Brain pericyte (primary cell): ENCODE data around the gene ATXN8OS.
"Not testable (repeated sequence)": the region's sequence is repeated elsewhere in the genome, so short reads cannot be mapped to it uniquely, and the experiment has no call there.

Experiments used
- DNase-seq: peaks from one replicate; pipeline ENCODE4 v3.0.0-alpha.2; 2012; ENCODE audit warnings: low read depth, low spot score

ATXN8OS gene

DNA sequence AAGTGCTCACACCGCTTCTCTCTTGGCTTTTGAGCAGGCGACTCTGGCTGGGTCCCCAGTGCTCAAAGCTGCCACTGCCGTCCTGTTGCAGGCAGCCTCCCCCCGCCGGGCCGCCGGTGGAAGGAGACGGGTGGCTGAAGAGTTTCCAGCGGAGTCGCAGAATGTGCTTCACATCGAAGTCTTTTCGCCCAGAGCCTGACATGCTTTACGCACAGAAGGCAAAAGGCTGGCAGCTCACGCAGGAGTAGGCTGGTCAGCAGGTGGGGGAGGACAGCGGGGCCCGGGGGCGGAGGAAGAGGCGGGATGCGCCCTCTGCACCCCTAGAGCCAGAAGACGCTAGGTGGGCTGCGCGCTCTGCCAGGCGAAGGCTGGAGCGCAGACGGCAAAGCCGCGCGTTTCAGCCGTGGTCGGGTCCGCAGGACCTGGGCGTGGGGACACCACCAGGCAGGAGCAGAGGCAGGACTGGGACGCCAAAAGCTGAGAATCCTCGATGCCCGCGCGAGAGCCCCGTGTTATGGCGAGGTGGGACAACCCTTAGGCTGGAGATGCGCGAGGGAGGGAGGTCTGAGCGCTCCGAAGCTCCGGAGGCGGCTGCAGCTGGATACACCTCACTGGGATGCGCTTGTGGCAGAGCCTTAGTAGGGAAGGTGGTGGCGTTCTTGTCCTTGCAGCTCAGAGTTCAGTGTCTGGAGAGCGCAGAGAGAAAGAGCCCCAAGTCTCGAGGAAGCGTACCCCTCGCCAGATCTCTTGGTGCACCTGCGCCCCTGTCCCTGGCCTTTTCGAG, at the start of gene ATXN8OS:
Gene ATXN8OS, plus strand, starts transcription at position 329 of the 784 bp plus-strand sequence.
- DNase-seq, result no peak

DNA sequence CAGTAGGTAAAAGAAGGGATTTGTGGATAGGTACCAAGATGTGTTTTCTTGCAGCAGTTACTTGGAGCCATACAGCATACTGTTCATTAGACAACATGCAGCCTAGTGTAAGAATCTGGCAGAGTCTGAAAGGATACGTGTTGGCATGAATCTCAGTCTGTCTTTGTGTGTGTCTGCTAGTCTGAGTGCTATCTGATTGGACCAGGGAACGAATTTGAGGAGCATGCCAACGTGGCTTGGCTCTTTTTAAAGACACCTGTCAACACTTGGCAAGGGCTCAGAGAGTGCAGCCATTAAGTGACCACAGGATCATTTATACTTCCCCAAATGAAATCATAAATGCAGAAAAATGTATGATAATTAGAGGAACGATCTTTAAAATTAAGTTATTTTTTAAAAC, 27.6 kb upstream of the ATXN8OS start:
- DNase-seq, result no peak

DNA sequence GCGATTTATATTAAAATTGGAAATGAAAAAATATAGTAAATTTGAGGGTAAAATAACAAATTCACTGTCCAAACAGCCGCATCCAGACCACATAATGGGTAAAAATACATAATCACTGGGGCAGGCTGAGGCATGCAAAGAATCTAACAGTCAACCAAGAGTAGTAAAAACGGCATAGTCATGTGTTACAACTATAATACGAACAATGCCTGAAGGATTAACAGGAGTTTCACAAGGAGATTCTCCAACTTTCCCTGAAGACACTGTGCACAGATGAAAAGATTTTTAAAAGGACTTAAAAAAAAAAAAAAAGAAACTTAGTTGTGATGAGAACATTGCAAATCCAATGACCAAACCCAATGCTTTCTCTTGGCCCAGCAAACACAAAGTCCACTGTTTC, 20.4 kb upstream of the ATXN8OS start:
- no peak for DNase-seq

DNA sequence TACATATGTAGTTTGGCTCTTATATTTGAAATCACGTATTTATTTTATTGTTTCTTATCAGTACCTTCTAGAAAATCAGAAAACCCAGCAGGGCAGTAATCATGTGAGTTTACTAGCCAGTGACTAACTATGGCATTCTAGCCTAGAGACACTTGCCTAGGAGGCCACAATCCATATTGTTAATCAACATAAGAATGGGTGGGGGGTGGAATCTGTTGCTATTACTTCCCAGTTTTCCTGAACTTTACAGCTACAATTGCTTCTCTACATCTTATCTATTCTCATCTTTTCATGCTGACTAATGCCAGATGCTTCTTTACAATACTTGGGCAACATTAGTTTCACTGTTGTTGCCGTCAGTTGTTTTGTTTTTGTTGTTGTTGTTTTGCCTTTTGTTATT, 18.7 kb upstream of the ATXN8OS start:
- no peak for DNase-seq

DNA sequence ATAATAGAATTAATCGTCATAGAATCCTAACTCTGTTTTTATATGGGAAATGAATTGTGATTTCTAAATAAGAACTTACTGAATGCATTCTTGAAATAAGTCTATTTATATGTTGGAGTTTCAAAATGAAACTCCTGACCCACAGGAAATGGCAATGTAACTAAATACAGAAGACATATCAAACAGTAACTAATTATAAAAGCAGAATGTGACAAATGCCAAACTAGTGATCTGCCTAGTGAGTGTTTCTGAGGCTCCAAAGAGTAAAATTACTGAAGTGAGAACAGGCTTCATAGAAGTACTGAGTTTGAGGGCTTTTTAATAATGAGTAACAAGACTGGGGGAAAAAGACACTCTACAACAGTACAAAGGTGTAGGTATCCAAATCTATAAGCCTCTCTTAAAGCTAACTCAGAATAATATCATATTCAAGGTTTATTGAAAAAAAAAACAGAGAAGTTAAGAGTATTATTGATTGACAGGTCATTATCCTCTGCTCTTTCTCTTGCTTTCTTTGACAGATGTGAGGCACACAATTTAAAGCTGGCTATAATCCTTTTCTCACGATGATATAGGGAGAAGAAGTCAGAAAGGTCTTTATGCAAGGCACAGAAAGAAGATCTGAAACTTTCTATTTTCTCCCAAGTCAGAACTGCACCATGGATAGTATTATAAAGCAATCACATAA, 17.4 kb upstream of the ATXN8OS start:
- no peak for DNase-seq

DNA sequence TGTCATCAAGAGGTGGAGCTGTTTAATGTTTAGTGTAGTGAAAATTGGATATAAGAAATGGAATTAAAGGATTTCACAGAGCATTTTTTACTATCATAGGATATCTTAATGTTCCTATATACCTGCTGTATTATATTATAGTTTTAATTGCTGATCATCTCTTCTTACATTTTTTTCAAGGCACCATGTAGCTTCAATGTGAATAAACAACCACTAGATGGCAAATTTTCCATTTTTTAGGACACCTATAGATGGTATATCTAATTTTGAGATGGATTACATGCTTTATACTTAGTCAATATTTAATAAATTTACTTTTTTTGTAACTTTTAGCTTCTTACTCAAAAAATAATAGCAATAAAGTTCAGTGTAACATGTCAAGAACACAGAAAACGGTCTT, 9.0 kb upstream of the ATXN8OS start:
- no peak for DNase-seq

DNA sequence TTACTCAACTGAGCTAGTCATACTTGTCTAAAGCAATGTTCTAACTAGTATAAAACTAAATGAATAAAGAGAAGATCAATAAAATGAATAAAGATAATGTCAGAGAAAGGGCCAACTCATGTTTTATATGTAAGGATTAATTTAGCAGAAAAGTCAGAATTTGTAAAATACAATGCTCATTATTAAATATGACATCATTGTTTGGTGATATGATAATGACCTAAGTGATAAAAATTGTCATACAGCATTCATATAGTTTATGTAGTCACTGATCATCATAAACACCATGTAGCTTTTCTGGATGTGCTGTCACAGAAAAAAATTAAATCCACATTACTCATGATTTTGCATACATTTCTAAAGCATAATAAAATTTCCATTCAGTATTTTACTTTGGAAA, 3.1 kb upstream of the ATXN8OS start:
- DNase-seq, result no peak

DNA sequence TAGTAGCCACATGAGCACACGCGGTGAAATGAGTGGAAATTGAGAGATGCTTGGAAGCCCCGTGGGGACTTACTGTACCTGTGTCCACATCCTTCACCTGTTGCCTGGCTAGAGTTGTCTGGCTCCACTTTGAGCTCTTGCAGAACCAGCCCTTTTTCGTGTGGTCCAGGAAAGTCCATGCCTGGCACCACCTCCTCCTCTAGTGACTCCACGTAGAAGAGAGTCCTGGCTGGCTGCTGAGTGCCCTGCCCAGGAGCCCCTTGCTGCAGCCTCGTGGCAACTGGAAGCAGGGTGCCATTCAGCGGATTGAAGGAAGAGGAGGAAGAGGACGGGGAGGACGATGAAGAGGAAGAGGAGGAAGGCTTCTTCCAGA, 515 bp upstream of the ATXN8OS start:
- DNase-seq, result no peak

DNA sequence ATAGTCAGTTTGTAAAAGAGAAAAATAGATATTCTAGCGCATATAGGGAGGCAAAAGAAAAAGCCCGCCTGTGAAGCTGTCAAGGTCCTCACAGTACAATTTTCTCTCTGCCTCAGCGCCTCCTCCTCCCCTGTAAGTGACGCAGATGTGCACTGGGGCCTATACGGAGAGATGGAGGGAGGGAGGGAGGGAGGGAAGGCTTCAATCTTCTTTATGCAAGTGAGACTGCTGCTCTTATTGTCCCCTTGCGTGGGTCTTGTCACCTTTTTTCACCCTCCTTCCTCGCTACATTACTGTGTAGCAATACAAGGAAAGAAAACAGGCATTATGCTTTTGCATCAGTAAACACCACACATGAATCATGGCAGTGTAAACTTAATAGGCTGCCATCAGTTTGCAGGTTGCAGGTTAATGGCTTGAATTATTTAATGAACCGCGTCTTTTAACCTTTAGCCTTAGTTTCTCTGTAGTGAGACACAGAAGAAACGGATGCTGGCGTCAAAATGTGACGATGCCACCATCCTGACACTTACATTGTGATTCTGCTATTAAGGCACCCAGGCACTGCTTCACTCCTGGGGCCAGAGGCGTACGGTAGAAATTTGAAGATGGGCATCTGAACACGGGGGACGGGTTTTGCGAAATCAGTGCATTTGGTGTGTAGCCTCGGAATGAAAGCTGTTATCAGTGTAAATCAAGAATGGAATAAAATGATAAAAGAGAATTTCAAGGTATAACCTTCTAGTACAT, 905 bp downstream of the ATXN8OS start, which contains the start of gene KLHL1:
Gene KLHL1, minus strand, starts transcription at position 97 of the 750 bp plus-strand sequence. CDS start 753 bp downstream, outside the sequence.
- DNase-seq, result no peak

DNA sequence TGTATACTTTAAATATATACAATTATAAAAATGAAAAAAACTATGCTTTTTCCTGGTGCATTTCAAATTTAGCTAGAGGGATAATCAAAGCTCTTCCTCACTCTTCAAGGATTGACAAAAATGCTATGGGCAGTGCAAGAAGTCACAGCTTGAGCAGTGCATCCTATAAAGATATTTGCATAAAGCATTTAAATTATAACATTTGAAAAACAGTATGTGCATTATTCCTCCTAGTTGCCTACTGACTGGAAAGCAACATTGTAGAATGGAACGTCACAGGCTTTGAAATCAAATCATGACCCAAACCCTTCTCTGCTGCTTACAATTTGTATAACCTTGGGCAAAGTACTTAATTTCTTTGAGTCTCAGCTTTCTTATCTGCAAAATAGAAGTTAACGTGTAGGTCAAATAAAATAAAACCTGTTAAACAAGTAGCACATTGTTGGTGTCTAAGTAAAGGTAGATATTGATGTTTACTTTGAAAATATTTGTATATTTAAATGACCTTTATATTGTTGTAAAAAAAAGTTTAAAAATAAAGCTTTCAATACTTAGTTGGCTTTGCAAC, 9.8 kb downstream of the ATXN8OS start:
- no peak for DNase-seq

DNA sequence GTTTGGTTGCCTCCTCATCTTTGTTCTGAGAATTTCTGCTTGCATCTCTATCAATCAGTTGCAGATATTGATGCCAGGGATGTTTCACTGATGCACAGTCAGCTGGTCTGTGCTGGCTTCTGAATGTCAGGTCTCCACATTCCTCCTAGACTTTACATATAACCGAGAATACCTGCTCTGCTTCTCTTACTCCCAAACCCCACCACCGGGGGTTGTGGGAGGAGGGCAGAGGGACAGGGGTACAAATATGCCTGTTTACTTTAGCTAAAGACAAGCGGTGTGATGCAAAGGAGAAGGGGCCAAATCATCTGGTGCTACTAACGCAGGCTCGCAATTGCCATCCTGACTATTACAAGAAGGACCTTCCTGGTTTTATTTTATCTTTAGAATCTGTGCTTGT, 18.1 kb downstream of the ATXN8OS start:
- no peak for DNase-seq

DNA sequence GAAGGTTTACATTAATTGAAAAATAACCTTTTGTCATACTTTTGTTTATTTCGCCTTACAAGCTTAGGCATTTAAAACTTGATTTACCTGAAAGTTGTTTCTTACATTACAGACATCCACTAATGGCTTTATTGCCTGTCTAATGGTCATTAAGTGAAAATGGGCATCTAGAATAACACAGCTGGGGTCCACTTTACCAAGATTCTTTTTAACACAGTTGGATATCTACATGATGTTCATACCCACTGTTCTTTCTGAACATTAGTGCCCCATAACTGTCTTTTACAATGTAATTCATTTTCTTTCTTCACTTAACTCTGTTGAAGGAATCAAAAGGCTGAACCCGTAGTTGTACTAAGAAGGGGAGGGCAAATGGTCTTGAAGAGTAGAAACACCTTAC, 20.5 kb downstream of the ATXN8OS start:
- no peak for DNase-seq

DNA sequence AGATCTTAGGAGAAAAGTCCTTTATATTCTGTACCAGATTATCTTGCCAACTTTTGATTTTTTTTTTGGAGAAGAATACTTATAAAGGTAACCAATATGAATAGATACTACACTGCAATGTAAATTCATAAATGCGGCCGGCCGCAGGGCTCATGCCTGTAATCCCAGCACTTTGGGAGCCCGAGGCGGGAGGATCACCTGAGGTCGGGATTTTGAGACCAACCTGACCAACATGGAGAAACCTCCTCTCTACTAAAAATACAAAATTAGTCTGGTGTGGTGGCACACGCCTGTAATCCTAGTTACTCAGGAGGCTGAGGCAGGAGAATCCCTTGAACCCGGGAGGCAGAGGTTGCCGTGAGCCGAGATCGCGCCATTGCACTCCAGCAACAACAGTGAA, 35.0 kb downstream of the ATXN8OS start:
- DNase-seq, result not testable (repeated sequence)

DNA sequence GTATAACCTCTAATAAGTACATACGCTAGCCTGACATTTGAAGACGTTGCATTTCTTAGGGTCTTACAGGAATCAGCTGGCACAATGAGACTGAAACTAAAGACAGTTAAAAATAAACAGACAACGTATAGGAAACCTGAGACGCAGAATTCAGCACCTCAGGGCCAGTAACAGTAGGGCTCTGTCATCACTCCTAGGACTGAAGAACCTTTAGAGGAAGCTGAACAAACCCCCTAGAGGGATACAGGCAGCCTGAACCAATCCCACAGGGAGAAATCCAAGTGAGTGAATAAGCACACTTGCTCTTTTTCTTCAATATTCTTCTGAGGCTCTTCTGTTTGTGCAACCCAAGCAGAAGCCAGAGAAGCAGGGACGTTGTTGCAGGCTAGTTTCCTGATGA, 54.5 kb downstream of the ATXN8OS start:
- DNase-seq, result no peak

DNA sequence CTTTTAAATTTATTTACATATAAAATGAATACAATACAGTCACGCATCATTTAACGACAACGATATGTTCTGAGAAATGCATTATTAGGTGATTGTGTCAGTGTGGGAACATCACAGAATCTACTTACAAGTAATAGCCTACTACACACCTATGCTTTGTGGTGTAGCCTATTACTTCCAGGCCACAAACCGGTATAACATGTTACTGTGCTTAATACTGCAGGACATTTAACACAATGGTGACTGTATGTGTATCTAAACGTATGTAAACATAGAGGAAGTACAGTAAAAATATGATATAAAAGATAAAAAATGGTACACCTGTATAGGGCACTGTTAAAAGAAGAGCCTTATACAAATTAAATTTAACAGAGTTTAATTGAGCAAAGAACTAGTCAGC, 63.1 kb downstream of the ATXN8OS start:
- DNase-seq, result no peak

DNA sequence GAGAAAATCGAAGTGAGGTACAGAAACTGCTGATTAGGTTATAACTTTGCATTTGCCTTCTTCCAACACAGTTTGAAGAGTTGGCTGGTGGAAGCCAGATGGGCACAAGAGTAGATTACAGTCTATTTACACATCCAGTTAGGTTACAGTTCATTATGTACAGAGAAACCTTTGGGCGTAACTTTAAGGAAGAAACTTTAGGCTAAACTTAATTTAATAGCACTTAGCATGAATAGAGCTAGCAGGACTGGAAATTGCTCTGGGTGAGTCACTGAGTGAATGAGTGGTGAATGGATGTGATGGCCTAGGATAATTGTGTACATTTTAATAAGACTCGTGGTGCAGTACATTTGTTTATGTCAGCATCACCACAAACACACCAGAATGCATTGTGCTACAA, 63.5 kb downstream of the ATXN8OS start:
- no peak for DNase-seq

DNA sequence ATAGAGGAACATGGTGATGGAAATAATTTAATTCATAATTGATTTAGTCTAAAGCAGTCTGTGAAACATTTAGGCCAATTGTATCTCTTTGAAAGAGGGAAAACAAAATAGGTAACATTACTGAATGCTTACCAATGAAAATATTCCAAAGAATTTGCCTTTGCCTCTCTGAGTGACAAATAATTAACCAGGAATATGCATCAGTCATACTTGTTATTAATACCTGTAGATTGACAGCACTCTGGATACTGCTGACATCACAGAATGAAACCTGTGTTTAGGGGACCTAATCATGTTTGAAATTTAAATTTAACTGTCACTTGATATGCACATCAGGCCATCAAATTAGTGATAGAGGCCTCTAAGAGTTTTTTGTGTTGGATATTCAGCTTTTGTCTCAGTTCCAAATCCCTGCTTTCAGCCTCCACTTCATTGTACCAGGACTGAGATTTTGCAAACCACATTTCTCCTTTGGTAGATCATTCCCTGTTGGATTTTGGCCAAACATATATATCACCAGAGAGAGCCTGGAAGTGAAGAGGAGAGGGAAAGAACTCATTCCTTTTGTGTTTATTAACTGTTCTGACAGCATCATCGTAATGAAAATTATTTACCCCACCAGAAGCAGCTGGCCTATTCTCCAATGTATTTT, 65.4 kb downstream of the ATXN8OS start:
- no peak for DNase-seq

DNA sequence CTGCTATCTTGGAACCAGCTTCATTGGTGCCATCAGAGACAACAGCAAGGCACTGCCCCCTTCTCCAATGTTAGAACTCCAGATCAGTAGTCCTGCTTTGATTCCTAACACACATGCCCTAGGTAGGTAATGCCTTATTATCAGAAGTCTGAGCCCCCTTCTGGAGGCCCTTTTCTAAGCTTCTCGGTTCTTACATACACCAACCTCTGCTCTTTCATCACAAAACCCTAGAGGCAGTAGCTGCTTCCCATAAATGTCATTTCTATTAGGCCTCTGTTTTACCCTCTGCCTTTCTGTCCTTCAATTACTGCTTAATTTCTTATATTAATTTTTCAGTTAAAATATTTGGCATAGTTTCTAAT, 66.0 kb downstream of the ATXN8OS start:
- DNase-seq, result no peak

DNA sequence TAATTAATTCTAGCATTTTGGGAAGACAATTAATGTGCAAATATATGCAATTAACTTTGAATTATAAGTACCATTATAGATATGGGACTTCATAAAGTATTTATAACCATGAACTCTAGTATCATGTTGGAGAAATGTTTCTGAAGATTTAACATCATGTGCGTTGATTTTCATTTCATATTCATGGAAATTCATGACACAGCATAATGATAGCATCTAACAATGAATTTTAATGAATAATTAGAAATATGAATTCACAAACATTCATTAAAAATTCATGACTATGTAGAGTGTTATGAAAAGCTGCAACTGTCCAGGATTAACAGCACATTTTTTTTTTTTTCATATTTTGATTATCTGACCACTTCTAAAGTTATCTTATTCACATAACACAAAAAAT, 70.7 kb downstream of the ATXN8OS start:
- no peak for DNase-seq
